ENCODE results near the gene TMEM127. TPM values are rescaled to one million over a fixed set of nuclear protein-coding genes. Genes with fewer than 3 reads are reported as not detected.

Gene TMEM127
- polyA plus RNA-seq, 2 of the 4 experiments (the other 2 are of a cell fraction) = 31.9 to 38.7 TPM

- TF ChIP-seq NPAS2 (CRISPR knock-in tag; IDR thresholded peaks at IDR 0.05; ENCODE audit: borderline replicate concordance) (no peak), BHLHE40 (IDR thresholded peaks at IDR 0.05; ENCODE audit: low read depth, low read length) (no peak), FOSL2 (IDR thresholded peaks at IDR 0.05) (no peak), FOSL2 (CRISPR knock-in tag; IDR thresholded peaks at IDR 0.05) (no peak), RFX5 (IDR thresholded peaks at IDR 0.05) (no peak), HOXB5 (CRISPR knock-in tag; IDR thresholded peaks at IDR 0.05) (no peak), CHD4 (IDR thresholded peaks at IDR 0.05; ENCODE audit: borderline replicate concordance) (no peak), MAFK (IDR thresholded peaks at IDR 0.05; ENCODE audit: partially characterized antibody) (no peak), SMC3 (IDR thresholded peaks at IDR 0.05) (no peak)
- TF ChIP-seq, protein P1, sequence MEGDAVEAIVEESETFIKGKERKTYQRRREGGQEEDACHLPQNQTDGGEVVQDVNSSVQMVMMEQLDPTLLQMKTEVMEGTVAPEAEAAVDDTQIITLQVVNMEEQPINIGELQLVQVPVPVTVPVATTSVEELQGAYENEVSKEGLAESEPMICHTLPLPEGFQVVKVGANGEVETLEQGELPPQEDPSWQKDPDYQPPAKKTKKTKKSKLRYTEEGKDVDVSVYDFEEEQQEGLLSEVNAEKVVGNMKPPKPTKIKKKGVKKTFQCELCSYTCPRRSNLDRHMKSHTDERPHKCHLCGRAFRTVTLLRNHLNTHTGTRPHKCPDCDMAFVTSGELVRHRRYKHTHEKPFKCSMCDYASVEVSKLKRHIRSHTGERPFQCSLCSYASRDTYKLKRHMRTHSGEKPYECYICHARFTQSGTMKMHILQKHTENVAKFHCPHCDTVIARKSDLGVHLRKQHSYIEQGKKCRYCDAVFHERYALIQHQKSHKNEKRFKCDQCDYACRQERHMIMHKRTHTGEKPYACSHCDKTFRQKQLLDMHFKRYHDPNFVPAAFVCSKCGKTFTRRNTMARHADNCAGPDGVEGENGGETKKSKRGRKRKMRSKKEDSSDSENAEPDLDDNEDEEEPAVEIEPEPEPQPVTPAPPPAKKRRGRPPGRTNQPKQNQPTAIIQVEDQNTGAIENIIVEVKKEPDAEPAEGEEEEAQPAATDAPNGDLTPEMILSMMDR (IDR thresholded peaks at IDR 0.05) = no peak
Measured at GRCh38 chr2:96248624-96249023, 17.2 kb downstream of the TMEM127 start (continued).

- no peak overlapping the region for H3K4me3 ChIP-seq
- no peak for FAIRE-seq
- WGBS (ENCODE audit: missing lambda C conversion rate) = 97% methylated on average over 5 of the region's 5 CpGs
- TF ChIP-seq, protein P2, sequence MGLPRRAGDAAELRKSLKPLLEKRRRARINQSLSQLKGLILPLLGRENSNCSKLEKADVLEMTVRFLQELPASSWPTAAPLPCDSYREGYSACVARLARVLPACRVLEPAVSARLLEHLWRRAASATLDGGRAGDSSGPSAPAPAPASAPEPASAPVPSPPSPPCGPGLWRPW (IDR thresholded peaks at IDR 0.05) = no peak
- TF ChIP-seq, protein P1 (IDR thresholded peaks at IDR 0.05) = no peak
- no peak for TF ChIP-seq MAZ (IDR thresholded peaks at IDR 0.05; ENCODE audit: borderline replicate concordance, low read depth, low read length)
- no peak for TF ChIP-seq TFCP2L1 (CRISPR knock-in tag; IDR thresholded peaks at IDR 0.05)
- no peak for TF ChIP-seq EHMT2 (IDR thresholded peaks at IDR 0.05; ENCODE audit: low read depth)
- TF ChIP-seq, protein P3, sequence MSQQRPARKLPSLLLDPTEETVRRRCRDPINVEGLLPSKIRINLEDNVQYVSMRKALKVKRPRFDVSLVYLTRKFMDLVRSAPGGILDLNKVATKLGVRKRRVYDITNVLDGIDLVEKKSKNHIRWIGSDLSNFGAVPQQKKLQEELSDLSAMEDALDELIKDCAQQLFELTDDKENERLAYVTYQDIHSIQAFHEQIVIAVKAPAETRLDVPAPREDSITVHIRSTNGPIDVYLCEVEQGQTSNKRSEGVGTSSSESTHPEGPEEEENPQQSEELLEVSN (IDR thresholded peaks at IDR 0.05; ENCODE audit: borderline replicate concordance, low read depth) = no peak
- TF ChIP-seq EP300 (IDR thresholded peaks at IDR 0.05) = no peak
- TF ChIP-seq POLR2AphosphoS2 (conservative IDR thresholded peaks at IDR 0.05; ENCODE audit: low read length) = no peak
- no peak for TF ChIP-seq ZFP36 (IDR thresholded peaks at IDR 0.05; ENCODE audit: borderline replicate concordance, partially characterized antibody)
- TF ChIP-seq, protein P4, sequence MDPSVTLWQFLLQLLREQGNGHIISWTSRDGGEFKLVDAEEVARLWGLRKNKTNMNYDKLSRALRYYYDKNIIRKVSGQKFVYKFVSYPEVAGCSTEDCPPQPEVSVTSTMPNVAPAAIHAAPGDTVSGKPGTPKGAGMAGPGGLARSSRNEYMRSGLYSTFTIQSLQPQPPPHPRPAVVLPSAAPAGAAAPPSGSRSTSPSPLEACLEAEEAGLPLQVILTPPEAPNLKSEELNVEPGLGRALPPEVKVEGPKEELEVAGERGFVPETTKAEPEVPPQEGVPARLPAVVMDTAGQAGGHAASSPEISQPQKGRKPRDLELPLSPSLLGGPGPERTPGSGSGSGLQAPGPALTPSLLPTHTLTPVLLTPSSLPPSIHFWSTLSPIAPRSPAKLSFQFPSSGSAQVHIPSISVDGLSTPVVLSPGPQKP (IDR thresholded peaks at IDR 0.05; ENCODE audit: low read depth, low read length) = no peak
- TF ChIP-seq RAD21 (conservative IDR thresholded peaks at IDR 0.05 in 1 of 2, IDR thresholded peaks at IDR 0.05 in 1 of 2) = no peak
- TF ChIP-seq MAFK (IDR thresholded peaks at IDR 0.05; ENCODE audit: partially characterized antibody) = no peak
- no peak for TF ChIP-seq MYC (IDR thresholded peaks at IDR 0.05; ENCODE audit: borderline replicate concordance, low read length)
- TF ChIP-seq NR3C1 (IDR thresholded peaks at IDR 0.05) = no peak
- TF ChIP-seq, protein P5, sequence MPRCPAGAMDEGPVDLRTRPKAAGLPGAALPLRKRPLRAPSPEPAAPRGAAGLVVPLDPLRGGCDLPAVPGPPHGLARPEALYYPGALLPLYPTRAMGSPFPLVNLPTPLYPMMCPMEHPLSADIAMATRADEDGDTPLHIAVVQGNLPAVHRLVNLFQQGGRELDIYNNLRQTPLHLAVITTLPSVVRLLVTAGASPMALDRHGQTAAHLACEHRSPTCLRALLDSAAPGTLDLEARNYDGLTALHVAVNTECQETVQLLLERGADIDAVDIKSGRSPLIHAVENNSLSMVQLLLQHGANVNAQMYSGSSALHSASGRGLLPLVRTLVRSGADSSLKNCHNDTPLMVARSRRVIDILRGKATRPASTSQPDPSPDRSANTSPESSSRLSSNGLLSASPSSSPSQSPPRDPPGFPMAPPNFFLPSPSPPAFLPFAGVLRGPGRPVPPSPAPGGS (IDR thresholded peaks at IDR 0.05) = no peak
- TF ChIP-seq ZNF302 (CRISPR knock-in tag; IDR thresholded peaks at IDR 0.05) = no peak
- TF ChIP-seq CHD4 (IDR thresholded peaks at IDR 0.05; ENCODE audit: borderline replicate concordance) = no peak
- TF ChIP-seq POLR2A (IDR thresholded peaks at IDR 0.05; ENCODE audit: low read length) = no peak
- no peak for DNase-seq (ENCODE audit: low read depth in 1 of 2, low spot score in 1 of 2)
- ChIA-PET POLR2A (no interaction called here), CTCF (interaction anchor here (1.0 to 1.2 kb wide), 2 partner anchors 11 to 13 kb away, joined by 3 to 4 read pairs; no protein-coding TSS in a partner anchor)
- 0 out of 3 replicates have a peak, but pooled peaks cover 5% of the 10 kb centered on the region for H3K4me1 ChIP-seq
- H3K4me2 ChIP-seq = no peak overlapping the region
- H3K9me3 ChIP-seq = no peaks in the 10 kb centered on the region
- no peak overlapping the region for H3K27ac ChIP-seq
- no peak for ATAC-seq
Measured at GRCh38 chr2:96247896-96248295, 17.9 kb downstream of the TMEM127 start.

Data from A549 (cell line).